8988T (cell line): Measurements from ENCODE around the gene GPN1.
"Not testable (repeated sequence)": the region's sequence is repeated elsewhere in the genome, so short reads cannot be mapped to it uniquely, and the experiment has no call there.

Source experiments
- DNase-seq: peaks from one replicate; pipeline ENCODE4 v3.0.0; 2011

Gene GPN1

GRCh38 chr2:27627963-27628766, 685 bp upstream of the GPN1 start:
- no peak for DNase-seq

GRCh38 chr2:27630257-27630656, 1.4 kb downstream of the GPN1 start:
- DNase-seq = not testable (repeated sequence)

- DNase-seq = no peak
Measured at GRCh38 chr2:27634291-27634690, 5.4 kb downstream of the GPN1 start.

GRCh38 chr2:27636766-27637165, 7.9 kb downstream of the GPN1 start:
- DNase-seq = no peak

- DNase-seq = no peak
Measured at GRCh38 chr2:27638037-27638637, 9.3 kb downstream of the GPN1 start.

DNA sequence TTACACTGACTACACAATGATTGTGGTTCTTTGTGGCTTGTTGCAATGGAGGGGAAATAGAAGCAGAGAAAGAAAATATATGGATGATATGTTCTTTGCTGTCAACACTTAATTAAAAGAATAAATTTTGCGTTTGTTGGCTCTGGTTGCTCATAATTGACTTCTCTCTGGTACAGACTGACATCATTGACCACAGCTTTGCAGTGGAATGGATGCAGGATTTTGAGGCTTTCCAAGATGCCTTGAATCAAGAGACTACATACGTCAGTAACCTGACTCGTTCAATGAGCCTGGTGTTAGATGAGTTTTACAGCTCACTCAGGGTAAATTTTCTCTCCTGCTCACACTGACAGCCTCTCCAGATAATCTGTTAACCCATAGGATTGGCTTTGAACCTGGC, 9.9 kb downstream of the GPN1 start:
- no peak for DNase-seq

DNA sequence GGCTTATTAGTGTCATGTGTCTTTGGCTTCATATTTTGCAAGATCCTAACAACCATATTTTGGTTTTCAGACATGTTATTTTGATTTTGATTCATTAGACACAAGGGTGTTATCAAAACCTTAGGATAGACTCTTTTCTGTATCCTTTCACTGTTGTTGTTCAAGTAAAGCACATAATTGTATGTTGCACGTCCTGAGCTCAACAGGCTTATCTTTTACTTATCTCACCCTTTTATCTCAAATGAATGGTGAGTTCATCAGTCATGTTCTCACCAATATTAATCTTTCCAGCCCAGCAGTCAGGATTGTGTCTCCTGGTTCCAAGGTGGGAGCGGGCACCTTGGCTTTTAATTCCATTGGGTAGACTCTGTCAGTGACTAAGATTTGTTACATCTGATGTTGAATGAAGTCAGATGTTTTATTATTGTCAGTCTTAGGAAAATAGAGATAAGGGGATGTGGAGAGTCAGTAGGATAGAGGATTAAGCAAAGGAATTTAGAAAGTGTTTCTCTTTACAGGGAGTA, 11.9 kb downstream of the GPN1 start:
- no peak for DNase-seq

- no peak for DNase-seq
Measured at GRCh38 chr2:27645197-27645596, 16.3 kb downstream of the GPN1 start.

DNA sequence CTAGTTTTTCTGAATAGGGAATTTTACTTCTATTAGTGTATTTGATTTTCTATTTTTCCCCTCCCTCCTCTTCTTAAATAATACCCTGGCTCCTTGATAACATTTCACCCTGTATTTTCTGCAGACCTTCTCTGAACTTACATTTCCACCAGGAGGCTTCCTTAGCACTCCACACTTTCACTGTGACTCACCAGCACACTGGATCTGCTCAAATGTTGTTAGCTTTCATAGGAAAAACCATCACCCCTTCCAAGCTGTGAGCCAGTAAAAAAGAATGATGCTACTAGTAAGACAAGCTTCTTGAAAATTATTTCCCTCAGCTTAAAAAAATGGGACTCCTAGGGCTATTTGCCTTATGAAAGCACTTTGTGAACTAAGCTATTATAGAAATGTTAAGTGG, 18.4 kb downstream of the GPN1 start:
- no peak for DNase-seq

- no peak for DNase-seq
Measured at GRCh38 chr2:27647737-27648136, 18.9 kb downstream of the GPN1 start.

- no peak for DNase-seq
Measured at GRCh38 chr2:27651056-27651455, 22.2 kb downstream of the GPN1 start.

DNA sequence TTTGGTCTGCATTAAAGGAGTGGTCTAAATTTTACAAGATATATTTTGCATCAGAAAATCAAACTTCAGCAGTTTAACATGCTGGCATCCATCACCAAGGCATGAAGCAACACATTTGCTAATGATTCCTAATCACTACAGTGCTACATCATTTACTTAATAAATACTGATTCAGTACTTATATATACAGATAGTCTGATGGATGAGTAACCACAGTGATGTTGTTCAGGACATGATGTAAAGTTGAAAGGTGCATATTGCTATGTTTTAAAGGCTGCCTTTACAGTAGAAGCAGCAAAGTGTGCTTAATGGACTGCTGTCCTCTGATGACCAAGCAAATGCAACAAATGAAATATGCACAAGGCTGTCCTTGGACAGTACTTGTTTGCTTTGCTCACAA, 23.5 kb downstream of the GPN1 start:
- DNase-seq = no peak

- DNase-seq = no peak
Measured at GRCh38 chr2:27652790-27653189, 23.9 kb downstream of the GPN1 start.

DNA sequence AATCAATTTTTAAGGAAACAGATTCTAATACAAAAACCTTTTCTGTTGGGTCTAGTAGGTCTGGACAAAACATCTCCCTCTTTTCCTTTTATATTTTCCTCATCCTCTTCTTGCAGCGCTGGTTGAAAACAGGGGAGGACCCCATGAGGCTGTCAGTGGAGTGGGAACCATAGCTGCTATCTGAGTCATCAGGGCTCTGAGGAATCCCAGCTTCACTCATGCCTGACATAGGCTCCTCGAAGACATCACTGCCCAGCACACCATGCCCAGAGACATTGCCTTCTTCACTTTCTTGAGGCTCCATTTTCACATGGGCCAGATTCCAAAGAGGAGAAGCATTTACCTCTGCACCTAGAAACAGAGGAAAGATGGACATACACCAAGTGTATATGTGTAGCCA, 24.5 kb downstream of the GPN1 start:
- DNase-seq = no peak

- DNase-seq = no peak
Measured at GRCh38 chr2:27655155-27655951, 26.5 kb downstream of the GPN1 start.

DNA sequence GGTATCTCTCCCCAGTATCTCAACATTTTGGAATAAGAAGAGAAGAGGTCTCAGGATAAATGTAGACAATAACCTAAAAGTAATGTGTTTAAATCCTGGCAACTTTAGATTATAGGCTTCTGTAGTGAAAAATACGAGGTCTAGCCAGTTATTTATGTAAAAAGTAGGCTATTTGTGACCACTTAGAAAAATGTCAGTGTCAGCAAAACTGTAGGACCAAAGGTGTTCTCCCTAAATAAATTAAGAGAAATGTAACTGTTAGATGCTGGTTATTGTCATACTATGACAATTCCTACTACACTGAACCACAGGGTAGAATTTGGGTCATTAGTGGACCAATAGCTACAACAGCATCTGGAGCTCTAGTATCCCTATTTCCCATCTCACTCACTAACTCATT, 32.5 kb downstream of the GPN1 start:
- no peak for DNase-seq

DNA sequence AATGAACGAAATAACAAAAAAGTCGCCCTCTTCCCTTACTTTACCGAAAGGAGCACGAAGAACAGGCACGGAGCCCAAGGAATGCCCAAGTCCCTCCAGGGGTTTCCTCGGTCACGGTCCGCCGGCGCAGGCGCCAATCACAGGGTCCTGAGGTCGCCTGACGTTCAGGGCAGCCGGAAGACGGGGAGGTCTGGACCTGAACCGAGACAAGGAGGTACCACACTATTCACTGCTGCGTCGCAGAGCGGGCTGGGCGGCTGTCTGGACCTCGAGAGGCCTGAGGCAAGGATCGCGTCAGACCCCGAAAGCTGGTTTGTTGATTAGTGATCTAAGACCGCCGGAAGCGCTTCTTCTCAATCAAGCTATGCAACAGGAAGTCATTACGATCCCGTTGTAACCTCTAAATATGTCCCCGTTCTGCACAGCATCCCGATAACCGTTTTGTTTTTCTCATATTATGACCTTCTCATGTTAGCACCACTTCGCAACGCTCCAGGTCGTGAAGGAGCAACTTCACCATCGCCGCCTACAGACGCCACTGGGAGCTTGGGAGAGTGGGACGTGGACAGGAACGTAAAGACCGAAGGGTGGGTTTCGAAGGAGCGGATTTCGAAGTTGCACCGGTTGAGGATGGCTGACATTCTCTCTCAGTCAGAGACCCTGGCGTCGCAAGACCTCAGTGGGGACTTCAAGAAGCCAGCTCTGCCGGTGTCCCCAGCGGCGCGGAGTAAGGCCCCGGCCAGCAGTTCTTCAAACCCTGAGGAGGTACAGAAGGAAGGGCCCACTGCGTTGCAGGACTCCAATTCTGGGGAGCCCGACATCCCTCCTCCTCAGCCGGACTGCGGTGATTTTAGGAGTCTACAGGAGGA, 34.7 kb downstream of the GPN1 start, which contains the start of the genes SLC4A1AP and SUPT7L:
TSS of gene SLC4A1AP (plus strand) at position 605 of the 869 bp plus-strand sequence. CDS start at position 631, 26 bp downstream.
TSS of gene SUPT7L (minus strand) at position 330 of the 869 bp plus-strand sequence. CDS start 1,422 bp downstream, outside the sequence.
- peak; percentile 44 for DNase-seq

- no peak for DNase-seq
Measured at GRCh38 chr2:27664154-27664574, 35.3 kb downstream of the GPN1 start.

GRCh38 chr2:27664622-27665363, 35.9 kb downstream of the GPN1 start:
- no peak for DNase-seq

DNA sequence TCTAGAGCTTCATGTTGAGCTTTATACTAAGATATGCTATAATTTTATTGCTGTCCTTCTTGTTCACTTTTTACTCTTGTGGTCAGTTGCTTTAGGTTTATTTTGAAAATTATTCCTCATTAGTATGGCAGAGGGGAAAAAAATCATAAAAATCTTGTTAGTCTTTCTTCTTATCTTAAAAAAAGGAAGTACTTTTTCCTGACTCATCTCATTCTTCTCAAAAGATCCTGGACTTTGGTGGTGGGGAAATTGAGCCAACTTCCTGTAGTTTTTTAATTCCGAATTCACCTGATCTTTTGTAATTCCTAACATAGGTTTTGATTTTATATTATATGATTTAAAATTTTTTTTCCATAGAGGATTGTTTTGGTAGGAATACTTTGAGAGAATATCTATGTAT, 38.6 kb downstream of the GPN1 start:
- no peak for DNase-seq

GRCh38 chr2:27671235-27671634, 42.4 kb downstream of the GPN1 start:
- DNase-seq = no peak
